ENCODE results near the gene KRTAP5-2.
"Not testable (repeated sequence)": the region's sequence is repeated elsewhere in the genome, so short reads cannot be mapped to it uniquely, and the experiment has no call there.

Gene KRTAP5-2

DNA sequence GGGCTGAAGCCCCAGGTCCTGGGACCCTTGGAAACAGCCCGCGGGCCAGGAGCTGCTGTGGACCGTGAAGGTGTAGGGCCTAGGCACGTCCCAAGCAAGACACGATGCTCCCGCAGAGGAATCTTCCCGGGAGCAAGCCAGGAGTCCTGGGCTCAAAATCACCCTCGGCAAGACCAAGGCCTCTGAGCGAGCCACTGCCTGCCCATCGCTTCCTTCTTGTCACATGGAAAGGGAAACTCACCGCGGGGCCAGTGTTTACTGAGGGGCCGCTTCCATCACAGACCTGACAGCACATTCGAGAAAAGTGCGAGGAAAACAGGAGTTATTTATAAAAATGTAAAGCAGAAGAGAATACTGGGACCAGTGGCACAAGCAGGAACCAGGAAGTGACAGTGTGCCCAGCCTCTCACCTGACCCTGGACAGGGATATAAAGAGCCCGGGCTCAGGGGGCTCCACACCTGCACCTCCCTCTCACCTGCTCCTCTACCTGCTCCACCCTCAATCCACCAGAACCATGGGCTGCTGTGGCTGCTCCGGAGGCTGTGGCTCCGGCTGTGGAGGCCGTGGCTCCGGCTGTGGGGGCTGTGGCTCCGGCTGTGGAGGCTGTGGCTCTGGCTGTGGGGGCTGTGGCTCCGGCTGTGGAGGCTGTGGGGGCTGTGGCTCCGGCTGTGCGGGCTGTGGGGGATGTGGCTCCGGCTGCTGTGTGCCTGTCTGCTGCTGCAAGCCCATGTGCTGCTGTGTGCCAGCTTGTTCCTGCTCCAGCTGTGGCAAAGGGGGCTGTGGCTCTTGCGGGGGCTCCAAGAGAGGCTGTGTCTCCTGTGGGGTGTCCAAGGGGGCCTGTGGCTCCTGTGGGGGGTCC, 31.5 kb upstream of the KRTAP5-2 start, which contains the start of gene KRTAP5-5:
Gene KRTAP5-5 (plus strand): TSS at position 450 of the 860 bp plus-strand sequence. CDS start 66 bp downstream, at position 516.
- intact Hi-C loops (cut with DNase I): no loop called here

GRCh38 chr11:1628506-1629325, 30.6 kb upstream of the KRTAP5-2 start:
- DNase-seq: peak; percentile 28 to 95 (median 71)
- intact Hi-C loops (cut with DNase I): no loop called here

More for the DNA sequence above, 31.5 kb upstream of the KRTAP5-2 start, which contains the start of gene KRTAP5-5:
- peak in 2 of 10 donors; percentile 68 to 69 for DNase-seq

DNA sequence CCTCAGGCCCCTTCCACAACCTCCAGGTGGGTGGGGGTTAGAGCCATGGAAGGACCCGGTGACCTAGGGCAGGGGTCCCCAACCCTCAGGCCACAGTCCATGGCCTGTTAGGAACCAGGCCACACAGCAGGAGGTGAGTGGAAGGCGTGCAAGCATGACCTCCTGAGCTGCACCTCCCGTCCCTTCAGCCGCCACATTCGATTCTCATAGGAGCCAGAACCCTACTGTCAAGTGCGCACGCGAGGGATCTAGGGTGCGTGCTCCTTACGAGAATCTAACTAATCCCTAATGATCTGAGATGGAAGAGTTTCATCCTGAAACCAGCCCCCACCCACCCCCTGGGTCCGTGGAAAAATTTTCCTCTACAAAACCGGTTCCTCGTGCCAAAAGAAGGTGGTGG, 27.4 kb upstream of the KRTAP5-2 start:
- intact Hi-C loops (cut with DNase I): no loop called here
- DNase-seq: no peak

GRCh38 chr11:1624621-1625020, 26.5 kb upstream of the KRTAP5-2 start:
- intact Hi-C loops (cut with DNase I): no loop called here
- DNase-seq: no peak

- intact Hi-C loops (cut with DNase I): no loop called here
These were observed 25.6 kb upstream of the KRTAP5-2 start for GRCh38 chr11:1623716-1624115.

GRCh38 chr11:1622086-1622485, 24.0 kb upstream of the KRTAP5-2 start, which contains the start of gene KRTAP5-4:
Gene KRTAP5-4 (minus strand): TSS chr11:1622138. CDS start chr11:1622093, 45 bp downstream.
- intact Hi-C loops (cut with DNase I): no loop called here

More at GRCh38 chr11:1623716-1624115, 25.6 kb upstream of the KRTAP5-2 start:
- DNase-seq: no peak

GRCh38 chr11:1619449-1619848, 21.4 kb upstream of the KRTAP5-2 start:
- intact Hi-C loops (cut with DNase I): no loop called here
- DNase-seq: no peak

More at GRCh38 chr11:1622086-1622485, 24.0 kb upstream of the KRTAP5-2 start, which contains the start of gene KRTAP5-4:
- DNase-seq: no peak

- intact Hi-C loops (cut with DNase I): no loop called here
- no peak for DNase-seq
These were observed 20.1 kb upstream of the KRTAP5-2 start for GRCh38 chr11:1618231-1618630.

DNA sequence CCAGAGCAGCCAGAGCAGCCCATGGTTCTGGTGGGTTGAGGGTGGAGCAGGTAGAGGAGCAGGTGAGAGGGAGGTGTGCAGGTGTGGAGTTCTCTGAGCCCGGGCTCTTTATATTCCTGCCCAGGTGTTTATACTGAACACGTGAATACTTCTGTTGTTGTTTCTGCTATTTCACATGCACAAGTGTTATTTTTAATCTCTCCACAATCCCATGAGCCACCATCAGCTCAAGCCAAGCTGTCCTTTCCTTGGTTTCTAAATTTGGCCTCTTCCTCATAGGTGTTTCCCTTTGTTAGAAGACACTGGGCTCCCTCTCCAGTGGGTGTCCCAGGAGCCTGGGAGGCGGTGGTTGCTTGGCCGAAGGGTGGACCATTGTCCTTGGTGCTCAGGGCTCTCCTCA, 10.3 kb upstream of the KRTAP5-2 start, which contains the start of gene KRTAP5-3:
Gene KRTAP5-3 (minus strand): TSS at position 101 of the 400 bp plus-strand sequence. CDS start 78 bp downstream, at position 23.
- DNase-seq: no peak
- intact Hi-C loops (cut with DNase I): no loop called here

DNA sequence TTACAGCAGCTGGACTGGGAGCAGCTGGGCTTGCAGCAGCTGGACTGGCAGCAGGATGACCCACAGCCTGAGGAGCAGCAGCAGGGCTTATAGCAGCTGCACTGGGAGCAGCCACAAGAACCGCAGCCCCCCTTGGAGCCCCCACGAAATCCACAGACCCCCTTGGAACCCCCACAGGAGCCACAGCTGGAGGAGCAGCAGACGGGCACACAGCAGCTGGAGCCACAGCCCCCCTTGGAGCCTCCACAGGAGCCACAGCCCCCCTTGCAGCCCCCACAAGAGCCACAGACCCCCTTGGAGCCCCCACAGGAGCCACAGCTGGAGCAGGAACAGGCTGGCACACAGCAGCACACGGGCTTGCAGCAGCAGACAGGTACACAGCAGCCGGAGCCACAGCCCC, 9.8 kb upstream of the KRTAP5-2 start:
- DNase-seq; intact Hi-C loops (cut with DNase I): not testable (repeated sequence)

- intact Hi-C loops (cut with DNase I); DNase-seq: not testable (repeated sequence)
These were observed 9.2 kb upstream of the KRTAP5-2 start for GRCh38 chr11:1607156-1607845.

DNA sequence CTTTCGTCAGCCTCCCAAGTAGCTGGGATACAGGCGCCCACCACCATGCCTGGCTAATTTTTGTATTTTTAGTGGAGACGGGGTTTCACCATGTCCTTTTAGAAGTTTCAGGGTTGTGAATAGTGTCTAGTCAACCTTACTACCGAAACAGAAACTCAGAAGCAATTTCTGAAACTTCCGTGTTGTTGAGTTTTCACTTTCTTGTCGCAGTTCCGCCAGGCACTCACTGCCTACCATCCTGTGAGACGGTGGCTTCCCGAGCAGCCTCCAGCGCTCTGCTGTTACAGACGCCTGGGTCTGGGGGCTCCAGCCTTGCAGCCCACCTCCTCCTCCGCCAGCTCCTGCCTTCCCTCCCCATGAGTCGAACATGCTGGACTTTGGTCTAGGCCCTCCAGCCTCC, 7.8 kb upstream of the KRTAP5-2 start:
- intact Hi-C loops (cut with DNase I); DNase-seq: not testable (repeated sequence)

- intact Hi-C loops (cut with DNase I): no loop called here
- DNase-seq: no peak
These were observed 6.6 kb upstream of the KRTAP5-2 start for GRCh38 chr11:1604711-1605110.

GRCh38 chr11:1604181-1604580, 6.1 kb upstream of the KRTAP5-2 start:
- intact Hi-C loops (cut with DNase I): no loop called here
- DNase-seq: no peak

DNA sequence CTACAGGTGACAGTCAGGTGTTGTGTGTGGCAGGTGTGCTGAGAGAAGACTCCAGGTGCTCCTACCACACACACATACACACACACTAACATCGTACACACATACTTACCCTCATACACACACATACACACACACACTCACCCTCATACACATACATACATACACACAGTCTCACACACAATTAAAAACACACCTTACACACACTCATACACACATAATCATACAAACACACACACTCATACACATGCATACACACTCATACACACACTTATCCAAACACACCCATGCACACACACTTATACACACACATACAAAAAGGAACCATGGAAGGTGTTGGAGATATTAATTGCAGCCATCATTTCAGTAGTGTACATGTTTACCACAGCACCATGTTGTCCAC, 5.5 kb upstream of the KRTAP5-2 start:
- intact Hi-C loops (cut with DNase I): no loop called here
- no peak for DNase-seq

- intact Hi-C loops (cut with DNase I); DNase-seq: not testable (repeated sequence)
These were observed 3.6 kb upstream of the KRTAP5-2 start for GRCh38 chr11:1601663-1602062.

- no peak for DNase-seq
- intact Hi-C loops (cut with DNase I): no loop called here
These were observed 2.5 kb upstream of the KRTAP5-2 start for GRCh38 chr11:1600626-1601025.

- DNase-seq: no peak
These were observed 722 bp upstream of the KRTAP5-2 start for GRCh38 chr11:1598816-1599215.

DNA sequence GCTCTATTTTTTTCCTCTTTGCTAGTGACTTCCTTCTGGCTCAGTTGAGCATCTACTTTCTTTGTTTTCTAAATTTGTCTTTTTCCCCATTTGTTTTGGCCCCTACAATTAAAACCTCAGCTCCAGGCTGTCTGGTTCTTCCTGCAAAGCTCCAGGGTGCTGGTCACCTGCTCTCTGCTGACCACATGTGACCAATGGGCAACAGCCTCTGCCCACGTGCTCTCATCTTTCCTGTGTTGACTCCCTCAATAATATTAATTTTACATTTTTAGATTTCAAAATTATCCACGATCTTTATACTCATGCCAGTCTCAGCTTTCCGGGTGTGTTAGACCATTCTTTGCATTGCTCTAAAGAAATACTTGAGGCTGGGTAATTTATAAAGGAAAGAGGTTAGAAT, 312 bp upstream of the KRTAP5-2 start:
- DNase-seq; intact Hi-C loops (cut with DNase I): not testable (repeated sequence)

More at GRCh38 chr11:1598816-1599215, 722 bp upstream of the KRTAP5-2 start:
- intact Hi-C loops (cut with DNase I): no loop called here

DNA sequence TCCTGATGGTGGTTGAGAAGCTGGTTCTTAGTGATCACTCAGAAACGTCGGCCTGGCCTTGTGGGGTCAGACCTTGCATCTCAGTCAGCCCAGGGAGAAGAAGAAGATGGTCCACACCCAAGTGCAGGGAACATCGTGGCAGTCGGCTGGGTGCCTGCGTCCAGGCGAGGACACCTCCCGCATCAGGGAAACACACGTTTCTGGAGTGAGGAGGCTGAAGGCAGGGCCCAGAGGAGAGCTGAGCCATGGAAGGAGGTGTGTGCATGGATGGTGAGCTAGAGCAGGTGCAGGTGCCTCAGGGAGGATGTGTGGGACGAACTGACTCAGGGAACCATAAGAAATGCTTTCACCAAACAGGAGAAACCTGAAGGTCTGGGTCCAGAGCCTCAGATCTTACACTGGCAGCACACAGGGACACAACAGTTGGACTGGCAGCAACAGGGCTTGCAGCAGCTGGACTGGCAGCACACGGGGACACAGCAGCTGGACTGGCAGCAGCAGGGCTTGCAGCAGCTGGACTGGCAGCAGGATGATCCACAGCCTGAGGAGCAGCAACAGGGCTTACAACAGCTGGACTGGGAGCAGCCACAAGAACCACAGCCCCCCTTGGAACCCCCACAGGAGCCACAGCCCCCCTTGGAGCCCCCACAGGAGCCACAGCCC, 632 bp downstream of the KRTAP5-2 start:
- intact Hi-C loops (cut with DNase I): no loop called here

More for the DNA sequence above, 632 bp downstream of the KRTAP5-2 start:
- DNase-seq: peak in 2 of 10 donors; percentile 53 to 65

Data from posterior cingulate gyrus (tissue), 11 donors.